K562 (cell line): ENCODE results near the gene KLK1. TPM values are rescaled to one million over a fixed set of nuclear protein-coding genes. Genes with fewer than 3 reads are reported as not detected.

ENCODE experiments used
- BCOR ChIP-seq: fragments of 450-650 bp; IDR thresholded peaks from 2 replicates; pipeline ENCODE4 v1.6.1; 2016
- EP400 ChIP-seq: fragments of 450-650 bp; IDR thresholded peaks from 2 replicates; pipeline ENCODE4 v1.6.1; 2017; ENCODE audit warnings: antibody characterized with exemption, mild to moderate bottlenecking, moderate library complexity
- FOXM1 ChIP-seq, 2 experiments: fragments of 450-650 bp in 1 of 2; sonication (generic) in 1 of 2; formaldehyde crosslinking in 1 of 2; IDR thresholded peaks; 2 replicates each; pipeline versions ENCODE4 v1.6.1 to v1.9.0; 2017 to 2022; ENCODE audit warnings: low read depth in 2 of 2, mild to moderate bottlenecking in 2 of 2, missing genetic modification reagents in 1 of 2, moderate library complexity in 1 of 2
- GATAD2B ChIP-seq: fragments of 450-650 bp; IDR thresholded peaks from 2 replicates; pipeline ENCODE4 v1.6.1; 2017; ENCODE audit warnings: mild to moderate bottlenecking, borderline replicate concordance
- HLTF ChIP-seq: fragments of 450-650 bp; IDR thresholded peaks from 2 replicates; pipeline ENCODE4 v1.6.1; 2016
- KDM1A ChIP-seq, 2 experiments: fragments of 450-650 bp; IDR thresholded peaks; 2 replicates each; pipeline ENCODE4 v1.6.1; 2016; ENCODE audit warnings: mild to moderate bottlenecking in 2 of 2
- MEF2A ChIP-seq: IDR thresholded peaks from 2 replicates; pipeline ENCODE4 v1.6.1; 2011; ENCODE audit warnings: low read depth, mild to moderate bottlenecking, low read length, moderate library complexity; ENCODE audit not compliant: control insufficient read depth
- MYC ChIP-seq, 2 experiments: fragments of 250-450 bp in 1 of 2; sonication (Bioruptor Pico) in 1 of 2; IDR thresholded peaks; 2 replicates each; pipeline versions ENCODE4 v1.5.1 to v1.6.1; 2012 to 2021; ENCODE audit warnings: low read depth in 2 of 2, borderline replicate concordance in 1 of 2, improper control_type of control experiment in 1 of 2, low read length in 1 of 2, mild to moderate bottlenecking in 1 of 2, moderate library complexity in 1 of 2
- RFX7 ChIP-seq: fragments of 250-450 bp; sonication (Bioruptor Pico); IDR thresholded peaks from 2 replicates; pipeline ENCODE4 v1.5.1; 2021; ENCODE audit warnings: mild to moderate bottlenecking
- SMAD3 ChIP-seq: fragments of 450-650 bp; formaldehyde crosslinking; conservative IDR thresholded peaks from 2 replicates; pipeline ENCODE4 v1.4.0; 2020; ENCODE audit warnings: mild to moderate bottlenecking
- SUPT5H ChIP-seq: fragments of 450-650 bp; IDR thresholded peaks from 2 replicates; pipeline ENCODE4 v1.6.1; 2016
- polyA plus RNA-seq, 8 experiments: library from polyadenylated mRNA; depleted of rRNA in 4 of 8; stranded (reverse) in 5 of 8; unstranded in 3 of 8; fragments of >200 nt; fragmentation: Nextera tagmentation in 2 of 8; fragmentation: Illumina TruSeq in 1 of 8; extraction: Ambion mirVana in 2 of 8; extraction: Trizol in 1 of 8; gene quantifications; 2 replicates each; pipeline versions ENCODE4 v1.2.1 to v1.2.3, GENCODE V29; 2011 to 2014; ENCODE audit warnings: inconsistent platforms in 1 of 8, missing spikeins in 1 of 8
- total RNA-seq, 7 experiments: library from RNA; depleted of rRNA in 6 of 7; stranded (reverse); fragments of >200 nt in 6 of 7; fragmentation: Illumina TruSeq in 2 of 7; extraction: Trizol in 2 of 7; gene quantifications; 2 replicates each; pipeline versions ENCODE4 v1.2.1 to v1.2.3, GENCODE V29; 2011 to 2021; ENCODE audit warnings: low replicate concordance in 1 of 7
- TF ChIP-seq, protein P1 (sequence below): fragments of 450-650 bp; IDR thresholded peaks from 2 replicates; pipeline ENCODE4 v1.6.1; 2016
- TF ChIP-seq, protein P2 (sequence below): sonication (generic); formaldehyde crosslinking; IDR thresholded peaks from 2 replicates; pipeline ENCODE4 v1.9.0; 2022; ENCODE audit warnings: mild to moderate bottlenecking, missing genetic modification reagents
- TF ChIP-seq, protein P3 (sequence below): sonication (generic); formaldehyde crosslinking; IDR thresholded peaks from 2 replicates; pipeline ENCODE4 v1.8.0; 2023; ENCODE audit warnings: missing genetic modification reagents, mild to moderate bottlenecking, borderline replicate concordance
- TF ChIP-seq, protein P4 (sequence below), 2 experiments: fragments of 450-650 bp; IDR thresholded peaks; 2 replicates each; pipeline ENCODE4 v1.6.1; 2016

The KLK1 gene
- total and polyA plus RNA-seq, 9 of the 15 experiments (the other 6 are each of a cell fraction or from before 2014, with no cell fraction given), result 0.87 to 15.4 (median 9.1) TPM

DNA sequence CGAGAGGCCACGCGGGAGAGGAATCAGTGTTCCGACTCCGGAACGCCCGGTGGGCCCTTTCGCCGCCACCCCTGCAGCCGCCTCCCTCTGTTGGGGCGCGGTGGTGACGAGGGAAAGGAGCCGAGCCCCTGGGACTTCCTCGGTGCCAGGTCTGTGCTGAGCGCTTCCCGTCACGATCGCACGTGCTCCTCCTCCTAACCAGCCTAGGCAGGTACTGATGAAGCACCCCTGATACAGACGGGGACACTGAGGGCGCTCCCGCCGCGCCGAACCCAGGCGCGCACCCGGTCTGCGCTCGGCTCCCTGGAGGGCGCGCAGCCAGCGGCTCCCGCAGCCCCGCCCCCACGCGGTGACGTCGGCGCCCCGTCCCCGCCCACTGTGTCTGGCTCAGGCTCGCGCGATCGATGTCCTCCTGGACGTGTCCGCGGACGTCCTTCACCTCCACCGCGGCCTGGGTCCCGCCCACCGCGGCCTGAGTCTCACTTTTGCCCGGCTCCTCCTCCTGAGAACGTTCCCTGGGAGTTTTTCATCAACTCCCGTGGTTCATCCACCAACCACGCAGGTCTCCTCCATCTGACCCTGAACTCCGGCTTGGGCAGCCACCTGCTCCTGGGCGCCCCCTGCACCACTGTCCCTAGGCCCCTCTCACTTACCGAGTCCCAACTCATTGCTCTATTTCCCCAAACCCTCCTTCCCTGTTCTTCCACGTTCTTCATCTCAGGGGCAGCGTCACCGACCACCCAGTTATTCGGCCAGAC is 12.4 kb upstream of the KLK1 start (continued):
- TF ChIP-seq, protein P1, sequence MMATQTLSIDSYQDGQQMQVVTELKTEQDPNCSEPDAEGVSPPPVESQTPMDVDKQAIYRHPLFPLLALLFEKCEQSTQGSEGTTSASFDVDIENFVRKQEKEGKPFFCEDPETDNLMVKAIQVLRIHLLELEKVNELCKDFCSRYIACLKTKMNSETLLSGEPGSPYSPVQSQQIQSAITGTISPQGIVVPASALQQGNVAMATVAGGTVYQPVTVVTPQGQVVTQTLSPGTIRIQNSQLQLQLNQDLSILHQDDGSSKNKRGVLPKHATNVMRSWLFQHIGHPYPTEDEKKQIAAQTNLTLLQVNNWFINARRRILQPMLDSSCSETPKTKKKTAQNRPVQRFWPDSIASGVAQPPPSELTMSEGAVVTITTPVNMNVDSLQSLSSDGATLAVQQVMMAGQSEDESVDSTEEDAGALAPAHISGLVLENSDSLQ, result peak; percentile 74
- TF ChIP-seq MEF2A (no peak), SMAD3 (CRISPR knock-in tag) (no peak), EP400 (peak; percentile 61), RFX7 (CRISPR knock-in tag) (no peak), BCOR (peak; percentile 32; the same call in 1 of the 2 replicates), MYC (IDR thresholded peaks at IDR 0.05; ENCODE audit: low read depth, low read length) (peak; percentile 75), MYC (CRISPR knock-in tag; IDR thresholded peaks at IDR 0.05; ENCODE audit: borderline replicate concordance, low read depth) (no peak), KDM1A (IDR thresholded peaks at IDR 0.05) (no peak), FOXM1 (IDR thresholded peaks at IDR 0.05; ENCODE audit: low read depth) (no peak), FOXM1 (CRISPR knock-in tag; IDR thresholded peaks at IDR 0.05; ENCODE audit: low read depth) (0 out of 2 replicates have a peak, but pooled peaks have one; percentile 64), HLTF (peak; percentile 18; the same call in 1 of the 2 replicates), SUPT5H (peak; percentile 76), GATAD2B (peak; percentile 65; the same call in 1 of the 2 replicates)
- TF ChIP-seq, protein P2, sequence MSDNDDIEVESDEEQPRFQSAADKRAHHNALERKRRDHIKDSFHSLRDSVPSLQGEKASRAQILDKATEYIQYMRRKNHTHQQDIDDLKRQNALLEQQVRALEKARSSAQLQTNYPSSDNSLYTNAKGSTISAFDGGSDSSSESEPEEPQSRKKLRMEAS (CRISPR knock-in tag), result peak; percentile 83
- TF ChIP-seq, protein P3, sequence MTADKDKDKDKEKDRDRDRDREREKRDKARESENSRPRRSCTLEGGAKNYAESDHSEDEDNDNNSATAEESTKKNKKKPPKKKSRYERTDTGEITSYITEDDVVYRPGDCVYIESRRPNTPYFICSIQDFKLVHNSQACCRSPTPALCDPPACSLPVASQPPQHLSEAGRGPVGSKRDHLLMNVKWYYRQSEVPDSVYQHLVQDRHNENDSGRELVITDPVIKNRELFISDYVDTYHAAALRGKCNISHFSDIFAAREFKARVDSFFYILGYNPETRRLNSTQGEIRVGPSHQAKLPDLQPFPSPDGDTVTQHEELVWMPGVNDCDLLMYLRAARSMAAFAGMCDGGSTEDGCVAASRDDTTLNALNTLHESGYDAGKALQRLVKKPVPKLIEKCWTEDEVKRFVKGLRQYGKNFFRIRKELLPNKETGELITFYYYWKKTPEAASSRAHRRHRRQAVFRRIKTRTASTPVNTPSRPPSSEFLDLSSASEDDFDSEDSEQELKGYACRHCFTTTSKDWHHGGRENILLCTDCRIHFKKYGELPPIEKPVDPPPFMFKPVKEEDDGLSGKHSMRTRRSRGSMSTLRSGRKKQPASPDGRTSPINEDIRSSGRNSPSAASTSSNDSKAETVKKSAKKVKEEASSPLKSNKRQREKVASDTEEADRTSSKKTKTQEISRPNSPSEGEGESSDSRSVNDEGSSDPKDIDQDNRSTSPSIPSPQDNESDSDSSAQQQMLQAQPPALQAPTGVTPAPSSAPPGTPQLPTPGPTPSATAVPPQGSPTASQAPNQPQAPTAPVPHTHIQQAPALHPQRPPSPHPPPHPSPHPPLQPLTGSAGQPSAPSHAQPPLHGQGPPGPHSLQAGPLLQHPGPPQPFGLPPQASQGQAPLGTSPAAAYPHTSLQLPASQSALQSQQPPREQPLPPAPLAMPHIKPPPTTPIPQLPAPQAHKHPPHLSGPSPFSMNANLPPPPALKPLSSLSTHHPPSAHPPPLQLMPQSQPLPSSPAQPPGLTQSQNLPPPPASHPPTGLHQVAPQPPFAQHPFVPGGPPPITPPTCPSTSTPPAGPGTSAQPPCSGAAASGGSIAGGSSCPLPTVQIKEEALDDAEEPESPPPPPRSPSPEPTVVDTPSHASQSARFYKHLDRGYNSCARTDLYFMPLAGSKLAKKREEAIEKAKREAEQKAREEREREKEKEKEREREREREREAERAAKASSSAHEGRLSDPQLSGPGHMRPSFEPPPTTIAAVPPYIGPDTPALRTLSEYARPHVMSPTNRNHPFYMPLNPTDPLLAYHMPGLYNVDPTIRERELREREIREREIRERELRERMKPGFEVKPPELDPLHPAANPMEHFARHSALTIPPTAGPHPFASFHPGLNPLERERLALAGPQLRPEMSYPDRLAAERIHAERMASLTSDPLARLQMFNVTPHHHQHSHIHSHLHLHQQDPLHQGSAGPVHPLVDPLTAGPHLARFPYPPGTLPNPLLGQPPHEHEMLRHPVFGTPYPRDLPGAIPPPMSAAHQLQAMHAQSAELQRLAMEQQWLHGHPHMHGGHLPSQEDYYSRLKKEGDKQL (CRISPR knock-in tag), result no peak
- TF ChIP-seq, protein P4, sequence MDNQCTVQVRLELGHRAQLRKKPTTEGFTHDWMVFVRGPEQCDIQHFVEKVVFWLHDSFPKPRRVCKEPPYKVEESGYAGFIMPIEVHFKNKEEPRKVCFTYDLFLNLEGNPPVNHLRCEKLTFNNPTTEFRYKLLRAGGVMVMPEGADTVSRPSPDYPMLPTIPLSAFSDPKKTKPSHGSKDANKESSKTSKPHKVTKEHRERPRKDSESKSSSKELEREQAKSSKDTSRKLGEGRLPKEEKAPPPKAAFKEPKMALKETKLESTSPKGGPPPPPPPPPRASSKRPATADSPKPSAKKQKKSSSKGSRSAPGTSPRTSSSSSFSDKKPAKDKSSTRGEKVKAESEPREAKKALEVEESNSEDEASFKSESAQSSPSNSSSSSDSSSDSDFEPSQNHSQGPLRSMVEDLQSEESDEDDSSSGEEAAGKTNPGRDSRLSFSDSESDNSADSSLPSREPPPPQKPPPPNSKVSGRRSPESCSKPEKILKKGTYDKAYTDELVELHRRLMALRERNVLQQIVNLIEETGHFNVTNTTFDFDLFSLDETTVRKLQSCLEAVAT (IDR thresholded peaks at IDR 0.05), result no peak
